HCEC 1CT (cell line): ENCODE data around the gene SLC6A3.
"Not testable (repeated sequence)": the region's sequence is repeated elsewhere in the genome, so short reads cannot be mapped to it uniquely, and the experiment has no call there.

Source experiments
- DNase-seq: peaks from one replicate; pipeline ENCODE4 v3.0.0-alpha.2; 2017

The SLC6A3 gene

DNA sequence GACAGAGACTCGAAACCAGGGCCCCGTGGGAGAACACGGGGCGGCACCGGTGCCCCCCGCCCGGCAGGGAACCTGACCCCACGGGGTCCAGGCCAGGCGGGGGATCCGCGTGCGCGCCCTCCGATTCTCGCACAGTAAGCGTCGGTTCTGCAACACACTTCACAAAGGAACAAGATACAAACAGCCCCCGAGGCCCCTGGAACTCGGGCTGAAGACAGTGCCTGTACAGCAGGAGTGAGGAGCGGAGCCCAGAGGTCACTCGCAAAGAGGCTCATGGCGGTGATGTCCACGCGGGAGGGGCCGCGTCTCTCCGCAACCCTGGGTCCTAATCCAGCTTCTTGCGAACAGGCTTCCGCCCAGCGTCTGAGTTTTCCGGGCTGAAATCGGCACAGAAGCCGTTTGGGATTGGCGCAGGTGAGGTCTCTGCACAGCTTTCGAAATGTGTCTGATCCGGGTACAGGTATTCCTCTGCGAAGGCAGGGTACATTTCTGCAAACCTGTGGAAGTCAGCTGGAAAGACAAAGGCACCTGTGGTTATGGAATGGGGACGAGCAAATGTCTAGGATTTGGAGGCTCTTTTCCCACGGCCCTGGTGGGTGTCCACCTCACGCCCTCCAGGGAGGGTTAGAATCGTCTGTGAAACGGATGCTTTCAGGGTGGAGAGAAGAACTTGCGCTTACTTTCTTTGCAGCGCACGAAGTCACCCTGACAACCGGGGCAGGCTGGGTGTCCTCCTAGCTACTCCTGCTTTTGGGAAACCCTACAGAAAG lies 18.3 kb upstream of the SLC6A3 start:
- DNase-seq = no peak

- DNase-seq = no peak
These were observed 17.1 kb upstream of the SLC6A3 start for GRCh38 chr5:1462358-1462757.

GRCh38 chr5:1461396-1461795 lies 16.2 kb upstream of the SLC6A3 start:
- DNase-seq = no peak

GRCh38 chr5:1460054-1460682 lies 14.9 kb upstream of the SLC6A3 start:
- no peak for DNase-seq

DNA sequence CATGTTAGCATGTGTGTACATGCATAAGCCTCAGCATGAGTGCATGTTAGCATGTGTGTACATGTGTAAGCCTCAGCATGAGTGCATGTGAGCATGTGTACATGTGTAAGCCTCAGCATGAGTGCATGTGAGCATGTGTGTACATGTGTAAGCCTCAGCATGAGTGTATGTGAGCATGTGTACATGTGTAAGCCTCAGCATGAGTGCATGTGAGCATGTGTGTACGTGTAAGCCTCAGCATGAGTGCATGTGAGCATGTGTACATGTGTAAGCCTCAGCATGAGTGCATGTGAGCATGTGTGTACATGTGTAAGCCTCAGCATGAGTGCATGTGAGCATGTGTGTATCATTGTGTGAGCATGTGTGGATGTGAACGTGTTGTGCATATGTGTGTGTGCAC lies 14.2 kb upstream of the SLC6A3 start:
- DNase-seq = not testable (repeated sequence)

- DNase-seq = not testable (repeated sequence)
These were observed 11.1 kb upstream of the SLC6A3 start for GRCh38 chr5:1456110-1456881.

- no peak for DNase-seq
These were observed 8.4 kb upstream of the SLC6A3 start for GRCh38 chr5:1453613-1454012.

- DNase-seq = no peak
These were observed 3.9 kb upstream of the SLC6A3 start for GRCh38 chr5:1449081-1449630.

GRCh38 chr5:1448511-1449011 lies 3.3 kb upstream of the SLC6A3 start:
- DNase-seq = no peak

DNA sequence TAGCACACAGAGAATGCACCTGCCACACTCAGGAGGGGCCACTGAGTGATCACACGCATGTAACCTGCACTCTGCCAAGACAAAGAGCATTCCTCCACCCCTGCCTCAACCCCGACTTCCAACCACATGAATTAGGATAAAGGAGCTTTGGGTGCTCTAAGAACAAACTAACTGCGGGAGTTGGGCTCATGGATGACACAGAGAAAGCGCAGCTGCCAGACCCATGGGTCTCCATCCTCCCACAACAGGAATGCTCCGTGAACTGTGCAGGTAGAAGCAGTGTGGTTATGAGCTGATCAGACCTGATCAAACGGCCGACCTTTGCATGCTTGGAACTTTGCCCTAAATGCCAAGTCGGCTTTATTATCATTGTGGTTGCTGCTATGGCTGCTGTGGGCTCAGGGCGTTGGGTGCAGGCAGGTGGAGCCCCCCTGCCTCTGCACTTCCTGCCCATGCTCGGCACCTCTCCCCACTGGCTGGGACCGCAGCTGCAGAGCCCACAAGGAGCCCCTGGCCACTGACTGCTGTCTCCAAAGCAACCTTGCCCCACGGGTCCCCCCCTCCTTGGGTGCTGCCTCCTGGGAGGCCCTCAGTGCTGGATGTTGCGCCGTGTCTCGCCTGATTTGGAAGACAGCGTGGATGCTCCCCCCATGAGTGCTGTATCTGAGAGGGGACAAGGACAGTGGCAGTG lies 2.6 kb upstream of the SLC6A3 start:
- no peak for DNase-seq

- DNase-seq = no peak
These were observed 1.5 kb upstream of the SLC6A3 start for GRCh38 chr5:1446602-1447343.

DNA sequence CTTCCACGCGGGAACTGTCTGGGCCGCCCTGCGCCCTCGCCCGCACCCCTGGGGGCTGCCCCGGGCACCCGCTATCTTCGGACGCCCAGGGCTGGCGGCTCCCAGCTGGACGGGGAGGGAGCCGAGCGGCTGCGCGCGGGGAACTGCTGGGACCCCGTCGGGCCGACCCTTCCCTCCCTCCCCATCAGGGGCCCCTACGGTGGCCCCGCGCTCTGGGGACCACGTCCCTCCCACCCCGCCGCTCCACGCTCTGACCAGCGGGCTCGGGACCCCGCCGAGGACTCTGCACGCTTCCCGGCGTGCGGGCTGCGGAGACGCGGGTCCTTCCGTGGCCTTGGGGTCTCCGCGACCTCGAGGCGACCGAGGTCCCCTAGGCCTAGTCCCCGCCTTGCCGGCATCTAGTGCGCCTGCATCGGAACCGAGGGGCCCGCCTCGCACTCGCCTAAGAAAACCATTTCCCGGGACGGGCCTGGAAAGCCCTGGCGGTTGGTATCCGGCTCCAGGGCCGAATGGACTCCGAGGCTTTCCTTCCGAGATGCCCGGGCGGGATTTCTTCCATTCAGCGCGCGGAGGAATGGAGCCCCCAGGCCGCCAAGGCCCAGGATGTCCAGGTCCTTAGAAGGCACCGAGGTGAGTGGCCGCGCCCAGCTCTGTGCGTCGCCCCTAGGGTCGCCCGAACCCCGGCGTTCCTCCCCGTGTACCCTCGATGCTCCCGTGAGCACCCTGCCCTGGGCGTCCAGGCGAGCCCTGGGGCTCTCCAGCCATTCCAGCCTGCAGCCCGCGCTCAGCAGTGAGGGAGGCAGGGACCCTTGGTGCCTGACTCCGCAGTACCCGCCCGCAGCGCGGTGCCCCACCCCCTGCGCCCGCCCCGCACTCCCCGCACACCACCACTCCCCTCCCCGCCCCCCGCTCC lies 705 bp upstream of the SLC6A3 start:
- DNase-seq = no peak

- no peak for DNase-seq
These were observed 665 bp downstream of the SLC6A3 start for GRCh38 chr5:1444361-1445189.

DNA sequence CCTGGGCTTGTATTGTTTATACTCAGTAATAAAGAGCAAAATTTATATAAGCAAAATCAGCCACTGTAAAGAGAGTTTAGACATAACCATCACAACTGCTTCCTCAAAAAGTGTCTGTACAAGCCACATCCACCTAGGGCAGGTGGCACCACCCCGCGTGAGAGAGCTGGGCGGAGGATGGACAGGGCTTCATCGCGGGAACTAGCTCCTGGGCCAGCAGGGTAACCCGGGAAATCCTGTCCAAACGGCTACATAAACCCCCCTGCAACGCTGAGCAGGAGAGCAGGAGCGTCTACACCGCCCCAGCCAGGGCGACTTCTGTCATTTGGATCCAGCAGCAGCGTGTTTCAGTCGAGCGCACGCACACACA lies 1.3 kb downstream of the SLC6A3 start:
- DNase-seq = no peak

- no peak for DNase-seq
These were observed 2.1 kb downstream of the SLC6A3 start for GRCh38 chr5:1443171-1443570.

DNA sequence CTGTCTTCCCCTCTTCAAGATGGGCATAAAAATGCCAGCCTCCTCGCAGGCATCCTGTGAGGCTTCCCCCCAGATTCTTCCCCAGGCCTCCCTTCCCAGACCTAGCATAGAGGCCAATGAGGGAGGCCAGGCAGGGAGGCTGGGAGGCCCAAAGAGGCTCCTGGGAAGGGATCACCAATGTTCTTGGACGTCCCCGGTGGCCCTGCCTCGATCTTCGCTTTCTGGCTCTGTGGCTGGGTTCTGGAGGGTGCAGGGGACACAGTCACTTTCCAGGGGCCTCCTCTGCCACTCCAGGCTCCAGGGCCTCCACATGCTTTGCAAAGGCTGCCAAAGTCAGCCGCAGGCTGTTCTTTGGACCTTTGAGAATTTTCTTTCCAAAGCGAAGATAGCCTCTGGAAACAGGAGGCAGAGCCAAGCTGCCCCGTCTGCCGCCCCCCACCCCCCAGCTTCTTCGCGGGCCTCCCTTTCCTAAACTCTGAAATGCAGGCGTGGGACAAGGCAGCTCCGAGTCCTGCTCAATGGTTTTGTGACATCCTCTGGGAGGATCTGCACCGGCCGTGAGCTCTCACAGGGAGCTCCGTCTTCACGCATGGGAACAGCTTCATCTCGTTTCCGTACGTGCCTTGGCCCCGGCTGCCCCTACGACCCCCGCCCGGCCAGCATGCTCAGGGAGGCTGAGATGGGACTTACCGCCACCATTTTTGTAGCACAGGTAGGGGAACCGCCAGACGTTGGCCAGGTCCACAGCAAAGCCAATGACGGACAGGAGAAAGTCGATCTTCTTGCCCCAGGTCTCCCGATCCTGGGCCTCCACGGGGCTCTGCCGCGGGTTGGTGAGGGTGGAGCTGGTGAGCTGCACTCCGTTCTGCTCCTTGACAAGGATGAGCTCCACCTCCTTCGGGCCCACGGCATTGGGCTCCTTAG lies 2.8 kb downstream of the SLC6A3 start:
- no peak for DNase-seq

DNA sequence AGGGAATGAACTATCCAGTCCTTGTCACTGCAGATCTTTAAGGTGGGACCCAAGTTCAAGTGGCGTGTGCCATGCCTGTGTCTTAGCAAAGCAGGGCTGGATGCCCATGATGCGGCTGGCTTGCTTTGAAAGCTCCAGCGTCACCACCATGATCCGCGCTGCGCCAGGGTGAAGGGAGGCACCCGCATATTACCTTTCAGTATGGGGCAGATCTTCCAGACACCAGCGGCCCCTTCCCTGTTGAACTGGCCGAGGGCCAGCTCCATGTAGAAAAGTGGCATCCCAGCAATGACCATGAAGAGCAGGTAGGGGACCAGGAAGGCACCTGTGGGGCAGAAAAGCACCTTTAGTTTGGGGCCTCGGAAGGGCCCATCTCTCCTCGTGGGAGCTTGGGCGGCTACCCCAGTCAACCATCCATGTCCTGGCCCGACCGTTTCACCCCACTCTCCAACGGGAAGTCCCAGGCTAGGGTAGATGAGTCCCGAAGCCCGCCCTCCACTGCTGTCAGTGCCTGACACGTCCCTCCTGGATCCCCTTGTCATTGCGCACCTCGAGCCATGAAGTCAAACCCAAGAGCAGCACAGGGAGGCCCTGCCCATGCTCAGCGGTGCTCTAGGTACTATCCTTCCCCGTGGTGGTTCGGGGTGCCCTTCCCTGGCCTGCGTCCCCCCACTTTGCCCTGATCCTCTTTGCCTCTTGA lies 3.9 kb downstream of the SLC6A3 start:
- no peak for DNase-seq

DNA sequence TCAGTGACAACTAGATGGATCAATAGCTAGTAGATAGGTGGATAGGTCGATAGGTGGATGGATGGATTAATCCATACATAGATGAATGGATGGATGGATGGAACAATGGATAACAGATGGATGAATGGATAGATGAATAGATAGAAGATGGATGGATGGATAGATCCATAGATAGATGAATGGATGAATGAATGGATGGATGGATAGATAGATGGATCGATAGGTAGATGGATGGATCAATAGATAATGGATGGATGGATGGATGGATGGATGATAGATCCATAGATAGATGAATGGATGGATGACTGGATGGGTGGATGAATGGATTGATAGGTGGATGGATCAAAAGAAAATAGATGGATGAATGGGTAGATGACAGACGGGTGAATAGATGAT lies 5.1 kb downstream of the SLC6A3 start:
- DNase-seq = no peak
